ENCODE measurements around the gene MKKS. TPM values are rescaled to one million over a fixed set of nuclear protein-coding genes. Genes with fewer than 3 reads are reported as not detected.

MKKS gene
- total and polyA plus RNA-seq, 2 of the 13 experiments (the other 11 are each of a cell fraction or from before 2014, with no cell fraction given), result 26.7 to 34.5 TPM

- TF ChIP-seq RERE (CRISPR knock-in tag; IDR thresholded peaks at IDR 0.05; ENCODE audit: low read depth), result no peak
- TF ChIP-seq, protein P1, sequence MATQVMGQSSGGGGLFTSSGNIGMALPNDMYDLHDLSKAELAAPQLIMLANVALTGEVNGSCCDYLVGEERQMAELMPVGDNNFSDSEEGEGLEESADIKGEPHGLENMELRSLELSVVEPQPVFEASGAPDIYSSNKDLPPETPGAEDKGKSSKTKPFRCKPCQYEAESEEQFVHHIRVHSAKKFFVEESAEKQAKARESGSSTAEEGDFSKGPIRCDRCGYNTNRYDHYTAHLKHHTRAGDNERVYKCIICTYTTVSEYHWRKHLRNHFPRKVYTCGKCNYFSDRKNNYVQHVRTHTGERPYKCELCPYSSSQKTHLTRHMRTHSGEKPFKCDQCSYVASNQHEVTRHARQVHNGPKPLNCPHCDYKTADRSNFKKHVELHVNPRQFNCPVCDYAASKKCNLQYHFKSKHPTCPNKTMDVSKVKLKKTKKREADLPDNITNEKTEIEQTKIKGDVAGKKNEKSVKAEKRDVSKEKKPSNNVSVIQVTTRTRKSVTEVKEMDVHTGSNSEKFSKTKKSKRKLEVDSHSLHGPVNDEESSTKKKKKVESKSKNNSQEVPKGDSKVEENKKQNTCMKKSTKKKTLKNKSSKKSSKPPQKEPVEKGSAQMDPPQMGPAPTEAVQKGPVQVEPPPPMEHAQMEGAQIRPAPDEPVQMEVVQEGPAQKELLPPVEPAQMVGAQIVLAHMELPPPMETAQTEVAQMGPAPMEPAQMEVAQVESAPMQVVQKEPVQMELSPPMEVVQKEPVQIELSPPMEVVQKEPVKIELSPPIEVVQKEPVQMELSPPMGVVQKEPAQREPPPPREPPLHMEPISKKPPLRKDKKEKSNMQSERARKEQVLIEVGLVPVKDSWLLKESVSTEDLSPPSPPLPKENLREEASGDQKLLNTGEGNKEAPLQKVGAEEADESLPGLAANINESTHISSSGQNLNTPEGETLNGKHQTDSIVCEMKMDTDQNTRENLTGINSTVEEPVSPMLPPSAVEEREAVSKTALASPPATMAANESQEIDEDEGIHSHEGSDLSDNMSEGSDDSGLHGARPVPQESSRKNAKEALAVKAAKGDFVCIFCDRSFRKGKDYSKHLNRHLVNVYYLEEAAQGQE (IDR thresholded peaks at IDR 0.05; ENCODE audit: borderline replicate concordance in 1 of 2, low read depth in 1 of 2, low read length in 2 of 2), result peak in 1 of 2 experiments; percentile 57; a peak in 1 of 4 replicates
- TF ChIP-seq ZSCAN9 (CRISPR knock-in tag; IDR thresholded peaks at IDR 0.05; ENCODE audit: borderline replicate concordance), result peak; percentile 67
- TF ChIP-seq ZBTB20 (CRISPR knock-in tag; IDR thresholded peaks at IDR 0.05; ENCODE audit: borderline replicate concordance, low read depth), result no peak
- TF ChIP-seq SP2 (CRISPR knock-in tag; IDR thresholded peaks at IDR 0.05), result peak; percentile 57; the same call in 1 of the 2 replicates
- no peak for TF ChIP-seq ZNF576 (CRISPR knock-in tag; IDR thresholded peaks at IDR 0.05)
- no peak for TF ChIP-seq CBX2 (IDR thresholded peaks at IDR 0.05; ENCODE audit: low read depth, low read length)
- no peak for TF ChIP-seq CBX2 (CRISPR knock-in tag; IDR thresholded peaks at IDR 0.05; ENCODE audit: low read depth)
- TF ChIP-seq MAZ (IDR thresholded peaks at IDR 0.05; ENCODE audit: borderline replicate concordance, low read depth, low read length), result peak; percentile 58; the same call in 1 of the 2 replicates
- peak; percentile 85 for TF ChIP-seq MAZ (CRISPR knock-in tag; IDR thresholded peaks at IDR 0.05; ENCODE audit: low read depth)
- TF ChIP-seq RXRA (CRISPR knock-in tag; IDR thresholded peaks at IDR 0.05), result peak; percentile 56; the same call in 1 of the 2 replicates
- peak; percentile 58; the same call in 1 of the 2 replicates for TF ChIP-seq SRF (IDR thresholded peaks at IDR 0.05; ENCODE audit: low read depth, low read length)
- no peak for TF ChIP-seq TEAD2 (CRISPR knock-in tag; IDR thresholded peaks at IDR 0.05)
- peak; percentile 77 for TF ChIP-seq NKX3-1 (CRISPR knock-in tag; IDR thresholded peaks at IDR 0.05)
These were observed 1.1 kb upstream of the MKKS start, which contains the start of gene SLX4IP (continued) for GRCh38 chr20:10434832-10435812.

Measured in HepG2 (cell line).